H4 (cell line): ENCODE data around the gene TES. TPM values are rescaled to one million over a fixed set of nuclear protein-coding genes. Genes with fewer than 3 reads are reported as not detected.
A peak's percentile ranks its signal among the peaks of the same experiment; 100 is the strongest.
"Not testable (repeated sequence)": the region's sequence is repeated elsewhere in the genome, so short reads cannot be mapped to it uniquely, and the experiment has no call there.

Source experiments
- DNase-seq: peaks from one replicate; pipeline ENCODE4 v3.0.0-alpha.2; 2015; ENCODE audit warnings: low spot score
- total RNA-seq: library from RNA; depleted of rRNA; stranded (reverse); fragments of >200 nt; shearing (Covaris generic); gene quantifications from 2 replicates; pipeline ENCODE4 v1.2.3, GENCODE V29; 2014

The TES gene
- total RNA-seq, 1 experiment from 2014 or later, result 59.0 TPM

GRCh38 chr7:116242759-116243158 lies 32.4 kb downstream of the TES start:
- no peak for DNase-seq

DNA sequence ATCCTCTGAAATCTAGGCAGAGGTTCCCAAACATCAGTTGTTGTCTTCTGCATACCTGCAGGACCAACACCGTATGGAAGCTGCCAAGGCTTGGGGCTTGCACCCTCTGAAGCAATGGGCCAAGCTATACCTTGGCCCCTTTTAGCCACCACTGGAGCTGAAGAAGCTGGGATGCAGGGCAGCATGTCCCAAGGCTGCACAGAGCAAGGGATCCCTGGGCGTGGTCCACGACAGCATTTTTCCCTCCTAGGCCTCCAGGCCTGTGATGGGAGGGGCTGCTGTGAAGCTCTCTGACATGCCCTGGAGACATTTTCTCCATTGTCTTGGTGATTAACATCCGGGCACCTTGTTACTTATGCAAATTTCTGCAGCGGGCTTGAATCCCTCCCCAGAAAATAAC lies 34.5 kb downstream of the TES start:
- not testable (repeated sequence) for DNase-seq

DNA sequence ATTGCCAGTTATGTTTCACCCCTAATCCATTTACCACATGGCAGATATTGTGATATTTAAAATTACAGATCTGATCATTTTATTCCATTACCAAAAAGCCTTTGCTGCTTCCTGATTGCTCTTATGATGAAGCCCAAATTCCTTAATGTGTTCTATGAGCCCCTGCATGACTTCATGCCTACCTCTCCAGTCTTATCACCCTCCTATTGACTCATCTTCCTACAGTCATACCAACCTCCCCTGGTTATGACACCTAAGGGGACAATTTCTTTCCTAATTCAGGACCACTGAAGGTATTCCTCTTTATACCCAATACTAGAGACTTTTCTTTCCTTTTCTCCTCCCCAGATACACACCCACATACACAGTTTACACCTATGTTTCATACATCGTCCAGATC lies 36.0 kb downstream of the TES start:
- no peak for DNase-seq

DNA sequence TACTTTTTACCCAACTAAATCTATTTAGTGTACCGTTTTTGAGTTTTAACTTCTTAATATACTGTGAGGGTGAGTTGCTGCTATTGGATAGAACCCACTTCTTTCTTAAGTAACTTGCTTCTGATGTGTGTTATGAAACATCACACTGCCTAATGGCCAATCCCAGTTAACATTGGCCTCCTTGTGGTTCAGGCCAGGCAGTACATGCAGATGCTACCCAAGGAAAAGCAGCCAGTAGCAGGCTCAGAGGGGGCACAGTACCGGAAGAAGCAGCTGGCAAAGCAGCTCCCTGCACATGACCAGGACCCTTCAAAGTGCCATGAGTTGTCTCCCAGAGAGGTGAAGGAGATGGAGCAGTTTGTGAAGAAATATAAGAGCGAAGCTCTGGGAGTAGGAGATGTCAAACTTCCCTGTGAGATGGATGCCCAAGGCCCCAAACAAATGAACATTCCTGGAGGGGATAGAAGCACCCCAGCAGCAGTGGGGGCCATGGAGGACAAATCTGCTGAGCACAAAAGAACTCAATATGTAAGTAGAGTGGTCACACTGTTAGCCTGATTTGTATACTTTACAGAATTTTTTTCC lies 39.7 kb downstream of the TES start:
- DNase-seq, result peak; percentile 81

DNA sequence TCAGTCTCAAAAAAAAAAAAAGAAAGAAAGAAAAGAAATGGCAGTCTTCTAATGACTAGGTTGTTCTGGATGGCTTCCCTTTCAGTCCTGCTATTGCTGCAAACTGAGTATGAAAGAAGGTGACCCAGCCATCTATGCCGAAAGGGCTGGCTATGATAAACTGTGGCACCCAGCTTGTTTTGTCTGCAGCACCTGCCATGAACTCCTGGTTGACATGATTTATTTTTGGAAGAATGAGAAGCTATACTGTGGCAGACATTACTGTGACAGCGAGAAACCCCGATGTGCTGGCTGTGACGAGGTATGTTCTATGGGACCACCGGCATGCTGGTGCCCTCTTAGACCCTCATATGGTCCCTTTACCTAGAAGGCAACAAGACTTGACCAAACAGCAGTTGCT lies 41.3 kb downstream of the TES start:
- no peak for DNase-seq

DNA sequence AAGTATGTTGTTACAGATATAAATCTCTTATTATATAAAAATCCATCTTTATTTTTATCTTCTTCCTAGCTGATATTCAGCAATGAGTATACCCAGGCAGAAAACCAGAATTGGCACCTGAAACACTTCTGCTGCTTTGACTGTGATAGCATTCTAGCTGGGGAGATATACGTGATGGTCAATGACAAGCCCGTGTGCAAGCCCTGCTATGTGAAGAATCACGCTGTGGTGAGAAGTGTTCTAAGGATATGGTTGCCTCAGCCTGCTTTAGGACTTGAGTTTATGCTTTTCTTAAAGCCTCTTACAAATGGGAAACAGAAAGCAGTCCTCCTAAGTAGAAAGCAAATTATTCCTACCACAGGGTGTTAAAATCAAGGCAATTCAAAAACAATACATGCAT lies 41.9 kb downstream of the TES start:
- DNase-seq, result no peak

GRCh38 chr7:116257156-116257555 lies 46.8 kb downstream of the TES start:
- no peak for DNase-seq

- DNase-seq, result peak; percentile 47
Measured at GRCh38 chr7:116258734-116259133, 48.4 kb downstream of the TES start.

GRCh38 chr7:116259156-116259870 lies 49.0 kb downstream of the TES start:
- DNase-seq, result no peak

GRCh38 chr7:116259871-116260440 lies 49.6 kb downstream of the TES start:
- DNase-seq, result no peak

DNA sequence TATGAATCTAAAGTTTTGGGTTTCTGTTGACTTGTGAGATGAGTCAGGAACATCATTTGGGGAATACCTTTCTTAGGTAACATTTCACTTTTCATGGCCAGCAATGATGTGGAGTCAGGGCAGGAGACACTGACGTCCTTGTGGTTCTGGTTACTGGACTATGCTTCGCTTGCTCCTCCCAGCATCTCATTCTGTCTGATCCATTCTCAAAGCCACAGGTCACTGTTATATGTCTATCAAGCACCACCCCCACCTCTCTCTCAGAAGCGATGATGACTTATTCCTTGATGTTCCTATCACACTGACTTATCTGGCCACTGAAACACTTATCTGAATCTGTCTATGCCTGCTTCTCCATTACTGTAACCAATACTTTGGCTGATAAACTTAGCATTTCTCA lies 51.6 kb downstream of the TES start:
- no peak for DNase-seq

DNA sequence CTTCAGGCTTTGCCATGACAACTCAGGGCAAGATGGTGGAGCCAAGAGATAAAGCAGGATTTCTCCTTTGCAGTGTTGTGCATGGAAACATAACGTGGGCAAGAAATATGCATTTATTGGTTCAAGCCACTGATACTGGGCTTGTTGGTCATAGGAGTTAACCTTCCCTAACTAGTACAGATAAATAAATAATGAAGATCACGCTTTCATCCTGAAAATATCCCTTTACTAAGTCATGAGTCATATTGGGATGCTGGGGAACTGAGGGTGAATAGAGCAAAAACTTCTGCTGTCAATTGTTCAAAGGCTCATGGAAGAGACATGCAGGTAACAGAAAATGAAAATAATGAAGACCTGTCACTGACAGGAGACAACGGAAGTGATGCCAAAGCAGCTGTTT lies 55.5 kb downstream of the TES start:
- no peak for DNase-seq

DNA sequence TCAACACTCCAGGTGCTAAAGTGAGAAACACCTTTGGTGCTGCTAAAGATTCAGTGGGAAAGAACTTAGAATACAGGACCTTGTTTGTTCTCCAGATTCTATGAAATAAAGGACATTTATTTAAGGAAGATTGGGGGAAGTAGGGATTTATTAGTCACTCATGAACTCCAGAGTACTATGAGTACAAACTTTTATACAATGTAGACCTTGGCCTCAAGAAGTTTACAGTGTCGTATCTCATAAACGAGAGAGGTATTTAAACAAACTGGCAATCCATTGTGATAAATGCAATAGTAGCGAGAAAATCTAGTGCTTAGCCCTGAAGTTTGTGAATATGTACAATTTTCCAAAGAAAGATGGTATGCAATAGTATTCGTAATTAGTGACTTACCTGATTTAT lies 59.1 kb downstream of the TES start:
- no peak for DNase-seq

DNA sequence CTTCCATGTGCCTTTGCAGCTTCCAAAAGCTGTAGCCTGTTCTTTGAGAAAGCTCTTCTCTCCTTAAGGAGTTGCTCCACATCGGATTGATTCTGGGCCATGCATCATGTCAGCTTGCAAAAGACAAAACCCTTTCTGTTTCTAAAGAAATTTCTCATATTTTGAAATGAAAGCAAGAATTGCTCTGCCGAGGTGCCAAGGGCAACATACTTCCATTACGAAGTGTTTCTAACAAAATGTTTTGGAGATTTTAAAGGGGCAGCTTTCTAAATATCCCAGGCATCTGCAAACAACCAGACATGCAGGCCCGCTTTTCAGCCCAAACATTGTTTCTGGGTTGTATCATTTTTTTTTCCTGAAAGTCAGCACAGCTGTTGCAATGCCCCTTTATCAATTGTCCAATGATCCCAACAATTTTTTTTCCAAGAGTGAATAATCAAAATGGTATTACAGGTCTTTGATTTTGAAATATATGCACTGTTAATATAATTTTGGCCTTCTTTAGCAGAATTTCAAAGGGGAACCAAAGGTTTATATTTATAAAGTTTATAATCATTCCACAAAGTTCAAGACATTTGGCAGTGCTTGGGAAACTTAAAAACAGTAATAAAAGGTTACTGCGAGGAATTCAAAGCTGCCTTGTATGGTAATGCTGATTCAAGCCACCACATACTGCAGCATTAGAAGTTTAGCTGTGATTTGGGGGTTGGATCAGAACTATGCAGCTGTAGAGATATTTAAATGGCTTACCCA lies 61.0 kb downstream of the TES start:
- DNase-seq, result no peak

GRCh38 chr7:116271963-116272886 lies 61.9 kb downstream of the TES start:
- DNase-seq, result peak; percentile 94

- DNase-seq, result no peak
Measured at GRCh38 chr7:116273283-116273917, 63.1 kb downstream of the TES start.

DNA sequence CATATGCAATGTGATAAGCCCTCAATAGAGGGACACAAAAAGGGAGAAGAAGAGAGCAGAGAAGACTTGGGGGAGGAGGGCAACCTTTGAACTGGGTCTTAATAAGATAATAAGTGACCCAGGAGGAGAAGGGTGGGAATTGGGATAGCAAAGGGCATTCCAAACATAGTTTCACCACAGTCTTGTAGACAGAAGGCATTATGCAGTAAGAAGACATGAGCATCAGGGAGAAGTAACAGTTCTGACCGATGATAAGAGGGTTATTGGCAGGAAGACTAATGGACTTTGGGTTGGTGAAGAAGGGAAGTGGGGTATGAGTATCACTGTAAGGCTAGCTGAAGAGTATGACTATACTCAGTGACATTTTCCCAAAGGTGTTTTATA lies 63.6 kb downstream of the TES start:
- DNase-seq, result no peak

DNA sequence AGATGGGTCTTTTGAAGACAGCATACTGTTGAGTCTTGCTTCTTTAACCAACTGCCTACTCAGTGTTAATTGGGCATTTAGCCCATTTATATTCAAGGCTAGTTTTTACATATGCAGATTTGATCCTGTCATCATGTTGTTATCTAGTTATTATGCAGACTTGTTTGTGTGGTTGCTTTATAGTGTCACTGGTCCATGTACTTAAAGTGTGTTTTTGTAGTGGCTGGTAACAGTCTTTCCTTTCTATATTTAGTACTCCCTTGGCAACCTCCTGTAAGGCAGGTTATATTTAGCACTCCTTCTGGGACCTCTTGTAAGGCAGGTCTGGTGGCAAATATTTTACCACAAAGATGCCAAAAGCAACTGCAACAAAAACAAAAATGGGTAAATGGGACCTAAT lies 66.7 kb downstream of the TES start:
- DNase-seq, result no peak

DNA sequence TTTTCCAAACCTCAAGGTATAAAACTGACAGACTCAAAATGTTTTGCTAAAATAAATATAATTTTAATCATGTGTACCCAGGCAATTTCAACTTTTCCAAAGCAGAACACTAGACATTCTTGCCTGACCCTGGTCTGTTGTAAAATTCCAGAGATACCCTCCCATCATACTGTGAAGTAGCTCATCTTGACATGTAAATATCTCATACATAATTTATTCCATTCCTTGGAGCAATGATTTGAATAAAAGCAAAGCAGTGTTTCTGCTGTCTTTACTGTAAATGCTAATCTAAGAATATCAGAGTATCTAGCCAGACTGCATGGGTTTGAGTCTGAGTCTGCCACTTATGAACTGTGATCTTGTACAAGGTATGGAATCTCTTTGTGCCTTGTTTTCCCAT lies 68.9 kb downstream of the TES start:
- DNase-seq, result no peak

- DNase-seq, result no peak
Measured at GRCh38 chr7:116280803-116281202, 70.5 kb downstream of the TES start.

DNA sequence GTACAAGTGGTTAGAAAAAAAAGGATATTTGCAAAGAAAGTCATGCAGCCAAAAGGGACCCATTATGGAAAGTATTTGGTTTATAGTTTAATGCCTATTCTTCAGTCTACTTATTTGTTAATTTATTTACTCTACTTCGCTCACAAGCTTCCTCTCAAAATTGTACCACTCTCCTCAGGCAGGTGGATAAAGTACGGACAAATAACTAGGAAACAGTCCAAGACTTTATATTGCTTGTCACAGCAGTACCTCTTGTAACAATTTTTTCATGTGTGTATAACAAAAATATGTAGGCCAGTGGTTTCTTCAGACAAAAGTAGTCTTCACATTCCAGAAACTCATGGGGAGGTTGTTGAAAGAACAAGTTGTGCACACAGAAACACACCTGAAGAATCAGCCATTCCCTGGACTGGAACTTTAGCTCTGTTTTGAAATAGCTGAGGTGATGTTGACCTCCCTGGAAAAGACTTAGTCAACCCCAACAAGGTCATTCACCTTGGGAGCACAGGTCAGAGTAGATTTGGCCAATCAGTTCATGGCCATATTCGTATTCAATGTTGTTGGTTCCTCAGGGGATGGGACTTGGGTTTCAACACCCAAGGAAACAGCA lies 73.4 kb downstream of the TES start:
- DNase-seq, result no peak
